HG03064 (cell line): ENCODE results near the gene TLE1.
"Not testable (repeated sequence)": the region's sequence is repeated elsewhere in the genome, so short reads cannot be mapped to it uniquely, and the experiment has no call there.

Source experiments
- ATAC-seq: cut with Tn5 transposase; IDR thresholded peaks from one replicate; pipeline ENCODE4 v1.9.1; 2021; ENCODE audit warnings: low read depth; ENCODE audit not compliant: unreplicated experiment

The TLE1 gene

DNA sequence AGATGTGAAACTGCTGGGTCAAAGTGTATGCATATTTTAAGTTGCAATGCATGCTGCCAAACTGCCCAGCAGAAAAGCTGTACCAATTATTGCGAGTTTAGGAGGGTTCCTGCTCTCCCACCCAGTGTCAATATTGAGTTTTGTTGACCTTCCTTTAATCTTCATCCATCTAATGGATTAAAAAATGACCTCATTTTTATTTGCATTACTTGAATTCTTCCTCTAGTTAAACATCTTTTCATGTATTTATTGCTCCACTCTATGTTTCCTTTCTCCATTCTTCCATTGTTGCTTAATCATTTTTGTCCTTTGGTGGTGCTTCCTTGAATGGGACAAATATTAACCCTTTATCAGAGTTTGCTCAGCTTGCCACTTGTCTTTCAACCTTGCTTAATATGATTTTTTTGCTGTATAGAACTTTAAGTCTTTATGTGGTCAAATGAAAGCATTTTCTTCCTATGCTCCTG lies 32.4 kb downstream of the TLE1 start:
- ATAC-seq: no peak

DNA sequence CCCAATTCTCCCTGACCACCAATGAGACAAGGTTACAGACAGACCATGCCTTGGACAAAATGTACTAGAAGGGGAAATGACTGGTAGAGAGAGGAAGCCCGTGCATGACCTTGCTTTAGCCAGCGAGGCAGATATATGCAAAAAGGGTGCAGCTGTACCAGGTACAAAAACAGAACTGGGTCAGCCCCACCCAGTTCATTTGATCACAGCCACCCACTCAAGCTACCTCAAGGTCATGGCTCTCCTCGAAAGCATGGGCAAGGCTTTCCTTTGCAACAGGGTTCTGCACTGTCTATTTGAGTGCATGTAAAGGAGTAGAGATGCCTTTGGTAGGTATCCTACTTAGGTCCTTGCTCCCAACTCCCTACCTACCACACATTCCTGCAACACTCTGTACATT lies 33.3 kb downstream of the TLE1 start:
- no peak for ATAC-seq

DNA sequence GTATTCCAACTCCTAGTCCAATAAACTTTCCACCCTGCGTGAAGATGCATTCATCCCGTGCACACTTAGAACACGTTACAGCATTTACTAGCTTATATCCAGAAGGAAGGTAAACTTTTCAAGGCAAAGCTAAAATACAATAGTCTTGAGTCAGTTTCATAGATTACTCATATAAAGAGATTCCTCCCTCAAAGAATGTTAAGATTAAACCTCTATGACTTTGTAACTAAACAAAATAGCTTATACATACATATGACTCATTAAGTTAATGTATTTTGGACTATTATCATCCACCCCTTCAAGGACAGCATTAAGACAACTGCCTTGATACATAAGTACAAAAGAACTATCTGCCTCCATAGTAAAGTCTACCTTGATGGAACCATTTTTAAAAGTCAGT lies 36.1 kb downstream of the TLE1 start:
- no peak for ATAC-seq

DNA sequence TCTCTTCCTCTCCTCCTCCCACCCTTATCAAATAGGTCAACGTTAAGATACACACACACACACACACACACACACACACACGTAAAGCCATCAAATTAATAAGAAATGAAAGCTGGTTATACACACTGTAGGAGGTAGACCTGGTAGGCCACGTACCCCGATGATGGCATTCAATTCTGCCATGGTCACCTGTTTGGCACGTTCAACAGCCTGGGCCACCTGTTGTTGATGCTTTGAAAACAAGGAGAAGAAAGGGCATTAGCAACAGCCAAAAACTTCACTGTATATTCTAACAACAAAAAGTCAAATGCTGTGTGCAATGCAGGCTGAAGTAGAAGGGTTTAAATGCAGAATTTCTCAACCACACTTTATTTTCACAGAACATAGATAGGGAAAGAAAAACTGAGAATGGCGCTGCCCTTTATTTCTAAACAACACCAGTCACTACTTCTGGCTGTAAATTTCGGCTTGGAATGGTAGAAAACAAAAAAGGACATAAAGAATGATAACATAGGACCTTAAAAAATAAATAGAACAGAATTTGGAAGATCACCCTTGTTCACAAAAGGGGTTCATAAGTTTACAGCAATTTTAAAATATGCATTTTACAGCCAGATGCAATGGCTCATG lies 37.2 kb downstream of the TLE1 start:
- no peak for ATAC-seq

DNA sequence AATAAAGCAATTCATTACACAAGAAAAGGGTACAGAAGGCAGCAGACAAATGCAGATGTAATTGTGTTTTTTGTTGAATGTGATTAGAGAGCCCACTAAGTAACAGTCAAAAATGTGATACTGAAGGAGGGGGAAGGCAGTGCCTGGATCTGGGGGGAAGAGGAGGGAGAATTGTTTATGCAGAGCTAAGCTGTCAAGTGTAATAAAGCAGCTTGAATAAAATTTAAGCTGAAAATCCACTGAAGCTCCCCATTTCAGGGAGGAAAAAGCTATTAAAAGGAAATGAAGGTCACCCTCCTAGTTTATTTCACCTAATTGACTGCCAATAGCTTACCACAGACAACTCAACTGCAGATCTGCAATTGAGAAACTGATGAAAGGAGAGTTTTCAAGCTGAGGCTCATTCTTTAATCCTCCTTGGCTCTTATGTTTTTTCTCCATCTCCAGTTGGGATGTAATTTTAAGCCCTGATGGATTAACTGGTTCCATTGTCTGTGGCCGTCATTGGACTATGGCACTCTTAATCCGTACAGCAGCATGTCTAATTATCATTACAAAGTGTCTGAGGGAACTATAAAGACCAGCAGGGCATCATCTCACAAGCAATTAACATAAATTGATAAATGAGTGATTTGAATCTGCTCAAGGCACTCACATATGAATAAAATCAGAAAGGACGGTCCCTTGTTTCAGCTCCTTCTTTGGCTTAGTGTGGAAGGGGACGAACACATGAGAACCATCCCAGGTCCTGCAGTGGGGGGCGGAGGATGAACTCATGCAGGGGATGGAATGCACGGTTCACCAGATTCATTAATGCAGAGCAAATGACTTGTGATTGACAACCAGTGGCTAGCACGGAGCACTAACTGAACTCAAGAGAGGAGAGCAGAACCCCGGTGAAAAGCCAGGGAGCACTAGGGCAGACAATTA lies 38.5 kb downstream of the TLE1 start:
- no peak for ATAC-seq

DNA sequence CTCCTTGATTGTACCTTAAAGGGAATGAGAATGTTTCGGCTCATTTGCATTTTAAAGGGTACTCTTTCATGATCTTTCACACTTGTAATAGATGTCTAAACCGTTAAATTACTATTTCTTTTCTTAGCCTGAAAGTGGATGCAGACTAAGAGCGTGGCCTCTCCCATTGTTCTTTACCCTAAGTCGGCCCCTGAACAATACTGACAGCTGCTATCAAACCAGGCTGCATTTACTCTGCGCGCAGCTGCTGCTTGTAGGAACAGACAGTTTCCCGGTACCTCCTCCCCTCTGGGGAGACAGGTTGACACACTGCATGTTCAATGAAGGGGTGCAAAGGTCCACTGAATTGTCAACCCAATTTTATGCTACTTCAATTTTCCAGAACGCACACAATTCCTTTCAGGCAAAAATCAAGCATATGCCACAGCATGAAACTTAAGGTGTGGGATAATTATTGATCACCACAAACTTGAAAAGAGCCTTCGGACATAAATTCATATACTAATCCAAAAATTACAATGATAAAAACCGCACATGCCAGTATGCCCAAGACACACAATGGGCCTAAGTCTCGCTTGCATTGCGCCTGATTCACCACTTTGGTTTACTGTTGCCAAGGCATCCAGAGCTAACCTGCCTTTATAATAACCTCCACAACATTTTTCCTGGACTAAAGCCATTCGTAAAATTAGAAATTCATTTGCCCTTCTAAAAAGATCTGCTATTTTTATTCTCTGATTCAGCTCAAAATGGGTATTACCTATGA lies 39.7 kb downstream of the TLE1 start:
- no peak for ATAC-seq

DNA sequence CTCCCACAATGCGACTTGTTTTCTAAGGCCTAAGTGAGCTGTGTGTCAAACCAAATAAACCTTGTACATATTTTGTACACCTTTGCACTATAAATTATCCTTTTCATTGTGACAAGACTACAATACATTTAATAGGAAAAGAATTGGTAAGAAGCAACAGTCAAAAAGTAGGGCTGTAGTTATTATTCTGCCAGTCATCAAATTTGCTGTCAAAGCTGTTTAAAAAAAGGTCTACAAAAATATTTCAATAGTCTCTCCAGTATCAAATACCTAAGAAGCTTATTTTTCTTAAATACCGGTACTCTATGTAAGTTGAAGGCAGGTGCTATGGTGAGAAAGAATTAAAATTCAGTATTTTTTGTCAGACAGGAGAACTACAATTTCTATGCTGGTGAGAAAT lies 40.5 kb downstream of the TLE1 start:
- ATAC-seq: no peak

DNA sequence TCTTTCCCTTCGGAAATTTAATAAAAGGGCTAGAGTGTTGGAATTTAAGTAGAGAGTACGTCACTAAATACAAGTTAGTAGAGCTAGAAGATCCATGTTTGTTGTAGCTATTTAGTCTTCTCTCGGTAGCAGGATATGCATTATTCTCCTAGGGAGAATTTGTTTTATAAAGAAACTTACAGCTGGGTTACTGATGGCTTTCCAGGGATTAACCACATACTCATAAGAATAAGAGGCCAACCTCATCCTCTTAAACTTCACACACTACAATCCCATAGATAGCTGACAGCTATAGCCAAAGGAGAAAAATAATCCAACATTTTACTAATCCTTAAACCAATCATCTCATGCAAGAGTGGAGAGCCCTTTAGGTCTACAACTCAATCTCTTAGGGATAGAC lies 43.0 kb downstream of the TLE1 start:
- no peak for ATAC-seq

DNA sequence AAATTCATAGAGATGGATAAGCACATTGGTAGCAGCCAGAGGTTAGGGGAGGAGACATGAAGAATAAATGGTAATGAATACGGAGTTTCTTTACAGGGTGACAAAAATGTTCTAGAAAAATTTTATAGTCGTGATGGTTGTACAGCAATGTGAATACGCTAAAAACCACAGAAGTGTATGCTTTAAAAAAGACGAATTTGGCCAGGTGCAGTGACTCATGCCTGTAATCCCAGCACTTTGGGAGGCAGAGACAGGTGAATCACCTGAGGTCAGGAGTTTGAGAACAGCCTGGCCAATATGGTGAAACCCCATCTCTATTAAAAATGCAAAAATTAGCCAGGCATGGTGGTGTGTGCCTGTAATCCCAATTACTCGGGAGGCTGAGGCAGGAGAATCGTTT lies 44.8 kb downstream of the TLE1 start:
- not testable (repeated sequence) for ATAC-seq

DNA sequence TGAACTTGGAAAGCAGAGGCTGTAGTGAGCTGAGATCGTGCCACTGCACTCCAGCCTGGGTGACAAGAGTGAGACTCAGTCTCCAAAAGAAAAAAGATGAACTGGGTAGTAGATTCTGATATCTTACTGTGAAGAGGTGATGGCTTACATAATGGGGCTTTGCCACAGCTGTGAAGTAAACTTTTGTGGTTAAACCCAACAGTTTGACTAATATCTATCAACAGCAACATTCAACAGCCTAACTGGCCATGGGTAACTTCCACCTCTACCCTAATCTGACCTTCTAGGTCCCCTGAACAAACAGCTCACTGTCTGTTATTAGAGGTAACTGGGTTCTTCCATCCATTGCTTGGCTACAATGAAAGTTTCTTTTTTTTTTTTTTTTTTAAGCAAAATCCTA lies 52.1 kb downstream of the TLE1 start:
- ATAC-seq: no peak

DNA sequence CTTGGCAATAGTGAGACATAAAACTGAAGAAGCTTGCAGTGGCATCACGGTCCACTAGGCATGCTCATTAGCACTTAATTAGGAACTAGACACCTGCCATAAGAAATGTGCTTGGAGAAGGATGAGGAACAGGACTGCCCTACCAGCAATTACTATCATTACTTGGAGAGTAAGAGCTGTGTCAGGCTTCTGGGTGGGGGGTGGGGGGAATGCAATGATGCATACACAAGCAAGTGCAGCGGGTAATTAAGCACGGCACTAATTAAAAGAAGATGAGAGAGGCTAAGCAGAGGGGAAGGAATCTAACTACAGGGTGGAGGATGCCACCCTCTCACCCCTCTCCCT lies 53.1 kb downstream of the TLE1 start:
- ATAC-seq: no peak

DNA sequence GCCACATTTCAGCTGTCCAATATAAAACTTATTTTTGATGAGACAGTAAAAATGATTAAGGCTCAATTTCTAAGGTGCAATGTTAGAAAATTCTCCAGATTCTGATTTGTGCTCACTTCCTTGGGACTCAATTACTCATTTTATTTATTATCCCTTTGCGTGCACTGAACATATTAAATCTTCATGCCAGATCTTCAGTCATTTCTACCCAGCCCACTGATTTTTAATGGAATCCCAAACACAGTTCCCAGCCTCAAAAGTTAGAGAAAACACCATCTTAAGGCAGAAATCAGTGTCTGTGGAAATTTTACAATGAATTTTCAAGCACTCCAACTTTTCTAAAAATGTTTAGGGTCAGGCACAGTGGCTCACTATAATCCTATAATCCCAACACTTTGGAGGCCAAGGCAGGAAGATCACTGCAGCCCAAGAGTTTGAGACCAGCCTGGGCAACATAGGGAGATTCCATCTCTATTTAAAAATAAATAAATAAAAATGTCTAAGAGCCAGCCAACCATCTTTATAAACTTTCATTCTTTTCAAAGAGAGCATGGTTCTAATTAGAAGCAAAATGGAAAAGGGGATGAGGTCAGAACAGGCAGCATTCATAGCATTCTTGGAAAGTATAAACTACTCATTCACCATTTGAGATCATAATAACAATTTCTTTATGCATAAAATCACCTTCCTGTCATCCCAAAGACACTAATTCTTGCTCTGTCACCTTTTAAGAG lies 53.7 kb downstream of the TLE1 start:
- no peak for ATAC-seq

DNA sequence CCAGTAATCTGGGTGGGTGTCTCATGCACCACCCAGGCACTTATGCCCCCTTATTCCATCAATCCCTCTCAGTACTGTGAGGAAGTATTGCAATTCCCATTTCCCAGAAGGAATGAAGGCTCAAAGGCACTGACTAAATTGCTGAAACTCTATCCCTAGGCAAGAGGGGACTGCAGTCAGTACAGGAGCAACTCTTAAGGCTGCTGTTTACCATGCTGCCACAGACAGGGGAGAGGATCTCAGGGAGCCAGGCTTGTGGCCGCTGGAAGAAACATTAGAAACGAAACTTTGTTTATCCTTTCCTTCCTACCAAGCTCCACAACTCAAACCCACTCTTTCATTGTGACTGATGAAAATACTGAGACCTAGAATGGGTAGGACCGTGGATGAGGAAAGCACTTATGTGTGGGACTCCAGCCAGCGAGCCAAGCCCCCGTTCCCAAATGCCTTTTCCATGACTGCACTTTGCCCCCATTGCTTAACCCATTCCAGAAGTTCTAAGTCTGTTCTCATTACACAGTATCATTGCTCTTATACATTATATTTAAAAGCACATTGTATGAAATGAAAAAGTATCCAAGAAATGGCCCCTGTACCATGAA lies 54.3 kb downstream of the TLE1 start:
- no peak for ATAC-seq

DNA sequence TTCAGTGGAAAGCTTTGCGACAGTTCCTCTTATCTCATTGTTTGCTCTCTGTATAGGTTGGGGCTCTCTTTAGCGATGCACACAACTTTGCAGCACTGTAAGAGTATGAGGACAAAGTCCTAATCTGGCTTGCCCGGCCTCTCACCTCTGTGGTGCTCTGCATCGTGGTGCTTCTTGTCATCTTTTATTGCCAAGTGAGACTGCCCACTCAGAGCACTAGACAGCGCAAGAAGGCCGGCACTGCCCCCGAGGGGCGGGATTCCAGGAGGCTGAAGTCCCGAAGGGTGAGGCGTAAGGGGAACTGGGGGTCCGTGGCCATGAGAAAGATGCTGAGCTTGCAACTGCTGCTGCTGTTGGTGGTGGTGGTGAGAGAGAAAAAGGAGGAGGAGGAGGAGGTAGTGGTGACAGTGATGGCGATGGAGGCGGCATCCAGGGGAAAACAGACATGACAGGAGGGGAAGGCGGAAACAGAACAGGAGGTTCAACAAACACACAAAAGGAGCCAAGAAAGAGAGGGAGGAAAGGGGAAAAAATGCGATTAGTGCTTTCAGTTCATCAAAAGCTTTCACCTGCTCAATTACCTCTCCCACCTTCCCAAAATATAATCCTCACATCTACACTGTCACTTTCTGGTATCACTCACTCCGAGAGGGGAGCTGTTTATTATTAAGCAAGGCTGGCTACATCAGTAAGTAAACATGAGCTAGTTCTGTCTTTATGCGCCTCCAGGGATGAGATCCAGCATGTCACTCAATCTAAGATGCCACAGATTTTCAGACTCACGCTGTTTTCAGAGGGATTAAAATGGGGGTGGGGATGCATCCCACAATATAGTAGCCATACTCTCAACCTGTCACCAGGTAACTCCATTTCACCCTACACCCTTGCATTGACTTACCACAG lies 55.1 kb downstream of the TLE1 start:
- ATAC-seq: no peak

DNA sequence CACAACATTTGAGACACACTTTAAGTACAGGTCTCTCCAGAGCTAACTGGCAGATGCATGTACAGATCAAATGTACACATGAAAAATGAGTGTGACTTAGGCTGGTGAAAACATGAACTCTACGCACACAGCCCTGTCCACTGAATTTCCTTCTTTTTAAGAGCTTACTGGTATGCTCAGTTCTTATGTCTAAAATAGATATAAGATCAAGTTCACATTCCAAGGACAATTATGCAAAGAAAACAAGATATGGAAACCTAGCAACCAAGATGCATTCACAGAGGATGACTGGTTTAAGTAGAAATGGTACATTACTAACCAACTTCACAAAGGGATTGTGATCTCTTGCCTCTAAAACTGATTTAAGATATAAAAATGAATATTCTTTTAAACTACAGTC lies 56.7 kb downstream of the TLE1 start:
- no peak for ATAC-seq

DNA sequence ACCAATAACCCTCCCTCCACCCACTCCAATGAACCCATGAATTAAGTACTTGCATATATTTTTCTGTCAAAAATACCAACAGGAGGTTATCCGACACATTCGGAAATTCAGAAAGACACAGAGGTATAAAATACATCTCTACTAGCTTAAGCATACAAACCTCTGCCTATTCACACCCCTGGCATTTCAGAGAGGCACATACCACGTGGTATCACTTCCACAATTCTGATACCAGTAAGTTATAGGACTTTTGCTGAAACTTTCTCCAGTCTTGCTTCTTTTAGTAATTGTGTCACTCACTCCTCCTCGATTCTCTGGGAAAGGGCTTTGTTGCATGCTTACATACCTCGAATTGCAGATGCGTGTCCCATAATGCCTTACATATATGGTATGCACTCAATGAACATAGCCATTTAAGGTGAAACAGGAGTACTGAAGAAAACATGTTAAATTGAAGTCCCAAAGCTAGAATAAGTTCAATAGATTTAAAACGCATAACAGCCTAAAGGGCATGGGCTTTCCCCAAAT lies 58.1 kb downstream of the TLE1 start:
- no peak for ATAC-seq

DNA sequence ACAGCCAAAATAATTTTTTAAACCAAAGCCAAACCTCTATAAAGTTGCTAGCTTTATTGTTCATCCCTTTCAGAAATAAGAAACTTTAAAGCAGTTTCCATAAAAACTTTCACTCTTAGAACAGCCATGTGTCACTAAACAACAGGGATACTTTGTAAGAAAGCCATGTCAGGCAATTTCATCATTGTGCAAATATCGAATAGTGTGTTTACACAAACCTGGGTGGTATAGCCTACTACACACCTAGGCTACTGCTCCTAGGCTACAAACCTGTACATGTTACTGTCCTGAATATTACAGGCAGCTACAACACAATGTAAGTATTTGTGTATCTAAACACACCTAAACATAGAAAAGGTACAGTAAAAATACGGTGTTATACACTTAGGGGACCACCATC lies 59.9 kb downstream of the TLE1 start:
- ATAC-seq: no peak

DNA sequence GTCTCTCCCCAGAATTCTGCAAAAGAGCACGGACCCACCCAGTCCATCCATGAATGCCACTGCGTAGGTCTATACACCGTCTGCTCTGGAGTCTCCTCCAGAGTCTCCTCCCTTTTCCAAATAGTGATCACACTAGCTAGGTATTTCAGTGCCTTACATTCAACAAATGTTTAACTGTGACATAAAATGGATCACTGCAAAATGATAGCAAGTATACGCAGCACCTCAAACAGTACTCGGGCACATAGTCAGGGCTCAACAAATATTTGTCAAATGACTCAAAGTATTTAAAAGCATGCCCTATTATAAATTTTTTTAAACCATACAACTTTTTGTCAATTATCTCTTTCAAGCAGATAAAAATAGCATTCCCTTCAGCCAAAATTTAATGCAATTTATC lies 60.5 kb downstream of the TLE1 start:
- no peak for ATAC-seq

DNA sequence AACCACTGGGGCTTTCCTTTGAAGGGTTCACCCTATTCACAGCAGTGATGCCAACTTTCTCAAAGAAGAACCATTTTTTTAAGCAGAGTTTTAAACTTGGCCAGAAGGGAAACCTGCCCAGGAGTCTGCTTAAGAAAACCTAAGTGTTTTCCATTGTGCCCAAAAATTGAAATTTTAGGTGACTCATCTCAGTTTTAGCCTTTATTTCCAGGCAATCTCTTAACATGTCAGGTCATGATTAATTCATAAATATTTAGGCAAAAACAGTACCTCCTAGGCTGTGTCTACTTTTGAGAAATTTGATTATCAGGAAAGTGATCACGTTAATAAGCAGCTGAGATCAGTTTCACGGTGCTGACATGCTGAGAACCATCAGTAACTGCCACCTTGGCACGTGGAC lies 61.9 kb downstream of the TLE1 start:
- ATAC-seq: no peak
